Muscle layer of duodenum (tissue), 2 donors: ENCODE measurements around the gene GADL1.

Experiments
- H3K27ac ChIP-seq: one replicate; pipeline ENCODE4 v1.7.0; 2013; ENCODE audit warnings: mild to moderate bottlenecking, low read length
- H3K27me3 ChIP-seq: one replicate; pipeline ENCODE4 v1.7.0; 2013; ENCODE audit warnings: low read depth, mild to moderate bottlenecking, control low read depth, low read length
- H3K36me3 ChIP-seq, 2 donors: one replicate each; pipeline ENCODE4 v1.7.0; 2013; ENCODE audit warnings: low read length in 2 of 2, control low read depth in 1 of 2, mild to moderate bottlenecking in 1 of 2; ENCODE audit not compliant: insufficient read depth in 2 of 2, control insufficient read depth in 1 of 2
- H3K4me1 ChIP-seq, 2 donors: one replicate each; pipeline ENCODE4 v1.7.0; 2013; ENCODE audit warnings: low read length in 2 of 2, mild to moderate bottlenecking in 2 of 2, control low read depth in 1 of 2, moderate library complexity in 1 of 2; ENCODE audit not compliant: insufficient read depth in 2 of 2, control insufficient read depth in 1 of 2
- H3K4me3 ChIP-seq, 2 donors: one replicate each; pipeline ENCODE4 v1.7.0; 2013; ENCODE audit warnings: low read length in 2 of 2, low read depth in 1 of 2, mild to moderate bottlenecking in 1 of 2
- H3K9me3 ChIP-seq, 2 donors: one replicate each; pipeline ENCODE4 v1.7.0; 2013; ENCODE audit warnings: low read length in 2 of 2, control low read depth in 1 of 2, mild to moderate bottlenecking in 1 of 2; ENCODE audit not compliant: control insufficient read depth in 1 of 2
- donor health status: healthy.

GADL1 gene

GRCh38 chr3:30738605-30739004, 155.9 kb downstream of the GADL1 start:
- no peak overlapping the region for H3K27ac ChIP-seq
- H3K27me3 ChIP-seq: no peaks in the 10 kb centered on the region
- no peaks in the 10 kb centered on the region for H3K36me3 ChIP-seq
- no peak overlapping the region for H3K4me3 ChIP-seq
- no peaks in the 10 kb centered on the region for H3K9me3 ChIP-seq
- H3K4me1 ChIP-seq: peaks cover 0 to 2% of the 10 kb centered on the region in 2 donors

- H3K9me3 ChIP-seq: no peaks in the 10 kb centered on the region
- no peaks in the 10 kb centered on the region for H3K36me3 ChIP-seq
- peaks cover 0 to 2% of the 10 kb centered on the region in 2 donors for H3K4me1 ChIP-seq
- H3K4me3 ChIP-seq: no peak overlapping the region
- H3K27me3 ChIP-seq: no peaks in the 10 kb centered on the region
- H3K27ac ChIP-seq: no peak overlapping the region
These were observed 156.5 kb downstream of the GADL1 start for GRCh38 chr3:30737743-30738499.

GRCh38 chr3:30733696-30734095, 160.8 kb downstream of the GADL1 start:
- Histone ChIP-seq H3K27ac (no peak overlapping the region), H3K4me1 (peaks cover 0 to 2% of the 10 kb centered on the region in 2 donors), H3K27me3 (no peaks in the 10 kb centered on the region), H3K36me3 (no peaks in the 10 kb centered on the region), H3K9me3 (no peaks in the 10 kb centered on the region), H3K4me3 (no peak overlapping the region)

- Histone ChIP-seq H3K4me1 (peaks cover 0 to 2% of the 10 kb centered on the region in 2 donors), H3K9me3 (no peaks in the 10 kb centered on the region), H3K27me3 (no peaks in the 10 kb centered on the region), H3K4me3 (no peak overlapping the region), H3K36me3 (no peaks in the 10 kb centered on the region), H3K27ac (no peak overlapping the region)
These were observed 161.3 kb downstream of the GADL1 start for GRCh38 chr3:30733209-30733608.

GRCh38 chr3:30730967-30731366, 163.5 kb downstream of the GADL1 start:
- no peak overlapping the region for H3K4me3 ChIP-seq
- H3K27me3 ChIP-seq: no peaks in the 10 kb centered on the region
- H3K9me3 ChIP-seq: no peaks in the 10 kb centered on the region
- no peaks in the 10 kb centered on the region for H3K36me3 ChIP-seq
- H3K27ac ChIP-seq: no peak overlapping the region
- H3K4me1 ChIP-seq: peaks cover 0 to 6% of the 10 kb centered on the region in 2 donors

- peaks cover 0 to 6% of the 10 kb centered on the region in 2 donors for H3K4me1 ChIP-seq
- H3K4me3 ChIP-seq: no peak overlapping the region
- H3K27ac ChIP-seq: no peak overlapping the region
- H3K36me3 ChIP-seq: no peaks in the 10 kb centered on the region
- no peaks in the 10 kb centered on the region for H3K27me3 ChIP-seq
- H3K9me3 ChIP-seq: no peaks in the 10 kb centered on the region
These were observed 164.5 kb downstream of the GADL1 start for GRCh38 chr3:30729936-30730335.

- Histone ChIP-seq H3K9me3 (no peaks in the 10 kb centered on the region), H3K27ac (no peak overlapping the region), H3K4me3 (no peak overlapping the region), H3K27me3 (no peaks in the 10 kb centered on the region), H3K4me1 (peaks cover 0 to 6% of the 10 kb centered on the region in 2 donors), H3K36me3 (no peaks in the 10 kb centered on the region)
These were observed 164.9 kb downstream of the GADL1 start for GRCh38 chr3:30729512-30729911.

GRCh38 chr3:30728143-30728542, 166.3 kb downstream of the GADL1 start:
- no peaks in the 10 kb centered on the region for H3K36me3 ChIP-seq
- H3K4me3 ChIP-seq: no peak overlapping the region
- H3K27ac ChIP-seq: no peak overlapping the region
- no peaks in the 10 kb centered on the region for H3K9me3 ChIP-seq
- H3K27me3 ChIP-seq: no peaks in the 10 kb centered on the region
- peaks cover 0 to 4% of the 10 kb centered on the region in 2 donors for H3K4me1 ChIP-seq

GRCh38 chr3:30724863-30725262, 169.6 kb downstream of the GADL1 start:
- H3K9me3 ChIP-seq: no peaks in the 10 kb centered on the region
- H3K27me3 ChIP-seq: no peaks in the 10 kb centered on the region
- peaks cover 0 to 12% of the 10 kb centered on the region in 2 donors for H3K4me1 ChIP-seq
- no peak overlapping the region for H3K27ac ChIP-seq
- no peak overlapping the region for H3K4me3 ChIP-seq
- H3K36me3 ChIP-seq: no peaks in the 10 kb centered on the region

GRCh38 chr3:30723211-30723610, 171.2 kb downstream of the GADL1 start:
- Histone ChIP-seq H3K36me3 (no peaks in the 10 kb centered on the region), H3K9me3 (no peaks in the 10 kb centered on the region), H3K4me3 (no peak overlapping the region), H3K4me1 (peaks cover 0 to 12% of the 10 kb centered on the region in 2 donors), H3K27me3 (no peaks in the 10 kb centered on the region), H3K27ac (no peak overlapping the region)

GRCh38 chr3:30721314-30721634, 173.2 kb downstream of the GADL1 start:
- H3K36me3 ChIP-seq: no peaks in the 10 kb centered on the region
- H3K9me3 ChIP-seq: no peaks in the 10 kb centered on the region
- no peaks in the 10 kb centered on the region for H3K27me3 ChIP-seq
- peaks cover 0 to 9% of the 10 kb centered on the region in 2 donors for H3K4me1 ChIP-seq
- no peak overlapping the region for H3K4me3 ChIP-seq
- H3K27ac ChIP-seq: no peak overlapping the region
